Measurements from ENCODE around the gene ZNF574.

DNA sequence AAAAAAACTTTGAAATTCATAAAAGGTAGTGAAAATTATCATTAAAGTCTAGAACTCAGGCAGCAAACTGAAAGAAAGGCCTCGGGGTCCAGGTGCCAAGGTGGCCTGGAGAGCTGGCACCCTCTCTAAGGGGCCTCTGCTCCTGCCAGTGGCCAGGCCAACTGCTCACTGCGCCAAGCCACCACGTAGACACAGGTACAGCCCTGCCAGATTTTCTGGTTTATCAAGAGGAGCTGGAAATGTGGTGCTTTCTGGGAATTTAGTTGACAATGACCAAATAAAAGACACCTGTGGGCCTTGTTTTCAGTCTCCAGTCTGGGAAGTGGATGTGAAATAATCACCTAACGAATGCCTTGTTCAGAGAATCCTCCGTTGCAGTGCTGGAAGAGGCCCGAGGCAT is 22.8 kb downstream of the ZNF574 start:
- TF ChIP-seq CTCF (IDR thresholded peaks at IDR 0.05 in 2 of 3, conservative IDR thresholded peaks at IDR 0.05 in 1 of 3; ENCODE audit: borderline replicate concordance in 1 of 3, insufficient read depth in 1 of 3, low read depth in 2 of 3, low read length in 2 of 3) (no peak), MAX (IDR thresholded peaks at IDR 0.05) (no peak), EZH2 (IDR thresholded peaks at IDR 0.05) (no peak), TCF7L2 (IDR thresholded peaks at IDR 0.05; ENCODE audit: borderline replicate concordance, extremely low read depth, insufficient read depth, insufficient read length) (no peak), REST (IDR thresholded peaks at IDR 0.05; ENCODE audit: low read depth) (no peak), ELF1 (IDR thresholded peaks at IDR 0.05; ENCODE audit: borderline replicate concordance, low read depth) (no peak), CBX3 (IDR thresholded peaks at IDR 0.05; ENCODE audit: low read depth) (no peak), SRF (IDR thresholded peaks at IDR 0.05; ENCODE audit: low read depth) (no peak), JUND (IDR thresholded peaks at IDR 0.05) (no peak), EZH2phosphoT487 (IDR thresholded peaks at IDR 0.05; ENCODE audit: borderline replicate concordance) (no peak), POLR2A (IDR thresholded peaks at IDR 0.05; ENCODE audit: borderline replicate concordance, extremely low read depth, insufficient read depth, insufficient read length) (no peak)

Measured in HCT116 (cell line).